Astrocyte (in vitro differentiated cells and primary cell): Measurements from ENCODE around the gene SMG7. TPM values are rescaled to one million over a fixed set of nuclear protein-coding genes. Genes with fewer than 3 reads are reported as not detected.

ENCODE experiments used
- DNase-seq: peaks from one replicate; pipeline ENCODE4 v3.0.0-alpha.2; 2010; ENCODE audit warnings: low read depth
- FAIRE-seq: peaks from 2 replicates; lab custom pipeline; 2011; peaks lifted over from hg19 to GRCh38; lab: Jason Lieb, UNC
- H2AFZ ChIP-seq: 2 replicates; pipeline ENCODE4 v1.6.0; 2012; ENCODE audit warnings: low read depth, low read length, inconsistent platforms
- H3K27ac ChIP-seq: 2 replicates; pipeline ENCODE4 v1.5.1; 2011; ENCODE audit warnings: low read depth, low read length, inconsistent platforms
- H3K27me3 ChIP-seq: 2 replicates; pipeline ENCODE4 v1.6.0; 2011; ENCODE audit warnings: low read length, inconsistent platforms; ENCODE audit not compliant: insufficient read depth
- H3K36me3 ChIP-seq: 2 replicates; pipeline ENCODE4 v1.5.1; 2011; ENCODE audit warnings: low read length, inconsistent platforms; ENCODE audit not compliant: insufficient read depth
- H3K4me1 ChIP-seq: 2 replicates; pipeline ENCODE4 v1.5.1; 2011; ENCODE audit warnings: low read length, inconsistent platforms; ENCODE audit not compliant: insufficient read depth
- H3K4me2 ChIP-seq: 2 replicates; pipeline ENCODE4 v1.6.0; 2012; ENCODE audit warnings: low read length, inconsistent platforms
- H3K4me3 ChIP-seq: 2 replicates; pipeline ENCODE4 v1.5.1; 2011; ENCODE audit warnings: low read depth, mild to moderate bottlenecking, low read length, inconsistent platforms; ENCODE audit not compliant: insufficient read depth
- H3K79me2 ChIP-seq: 2 replicates; pipeline ENCODE4 v1.6.0; 2012; ENCODE audit warnings: mild to moderate bottlenecking, low read length, inconsistent platforms; ENCODE audit not compliant: insufficient read depth
- H3K9ac ChIP-seq: 2 replicates; pipeline ENCODE4 v1.6.0; 2012; ENCODE audit warnings: mild to moderate bottlenecking, low read length, inconsistent platforms
- H3K9me3 ChIP-seq: 2 replicates; pipeline ENCODE4 v1.5.1; 2012; ENCODE audit warnings: low read depth, mild to moderate bottlenecking, low read length, inconsistent platforms; ENCODE audit not compliant: insufficient read depth
- H4K20me1 ChIP-seq: 2 replicates; pipeline ENCODE4 v1.6.0; 2012; ENCODE audit warnings: low read length, inconsistent platforms; ENCODE audit not compliant: insufficient read depth
- H3K27ac Mint-ChIP-seq: one replicate; pipeline ENCODE4 v1.8.0; 2021; ENCODE audit warnings: mild to moderate bottlenecking, mixed read lengths; ENCODE audit not compliant: unreplicated experiment
- H3K27me3 Mint-ChIP-seq: one replicate; pipeline ENCODE4 v1.8.0; 2021; ENCODE audit warnings: low read depth, mixed read lengths; ENCODE audit not compliant: unreplicated experiment
- H3K36me3 Mint-ChIP-seq: one replicate; pipeline ENCODE4 v1.8.0; 2021; ENCODE audit warnings: low read depth, mixed read lengths; ENCODE audit not compliant: unreplicated experiment
- H3K4me1 Mint-ChIP-seq: one replicate; pipeline ENCODE4 v1.8.0; 2021; ENCODE audit warnings: low read depth, mixed read lengths; ENCODE audit not compliant: unreplicated experiment
- H3K4me3 Mint-ChIP-seq: one replicate; pipeline ENCODE4 v1.8.0; 2021; ENCODE audit warnings: mild to moderate bottlenecking, moderate library complexity, mixed read lengths; ENCODE audit not compliant: unreplicated experiment
- H3K9me3 Mint-ChIP-seq: one replicate; pipeline ENCODE4 v1.8.0; 2021; ENCODE audit warnings: mild to moderate bottlenecking, mixed read lengths; ENCODE audit not compliant: unreplicated experiment
- CTCF ChIP-seq: IDR thresholded peaks from 2 replicates; pipeline ENCODE4 v1.5.1; 2011; ENCODE audit warnings: low read depth, mild to moderate bottlenecking, inconsistent platforms, low read length, moderate library complexity; ENCODE audit not compliant: insufficient read depth
- EZH2 ChIP-seq: IDR thresholded peaks from 2 replicates; pipeline ENCODE4 v1.6.1; 2012; ENCODE audit warnings: mild to moderate bottlenecking, low read length, inconsistent platforms; ENCODE audit not compliant: insufficient read depth
- total RNA-seq: library from RNA; stranded (reverse); gene quantifications from 2 replicates; pipeline ENCODE4 v1.2.1, GENCODE V29; 2021

The SMG7 gene
- total RNA-seq, 1 donor from 2014 or later = 59.8 TPM

- DNase-seq (no peak), FAIRE-seq (no peak)
- no peaks in the 10 kb centered on the region for H3K9me3 Mint-ChIP-seq
- no peak for TF ChIP-seq EZH2
- peak; percentile 13 for TF ChIP-seq CTCF
- H3K4me3 ChIP-seq = no peak overlapping the region
- H3K36me3 Mint-ChIP-seq = no peaks in the 10 kb centered on the region
- H3K4me1 Mint-ChIP-seq = no peaks in the 10 kb centered on the region
- no peak overlapping the region for H2AFZ ChIP-seq
- H3K4me3 Mint-ChIP-seq = no peak overlapping the region
- no peak overlapping the region for H3K27ac ChIP-seq
- no peaks in the 10 kb centered on the region for H4K20me1 ChIP-seq
- peaks cover 19% of the 10 kb centered on the region for H3K27me3 Mint-ChIP-seq
- H3K36me3 ChIP-seq = no peaks in the 10 kb centered on the region
- H3K9ac ChIP-seq = no peak overlapping the region
- no peaks in the 10 kb centered on the region for H3K27me3 ChIP-seq
- H3K4me1 ChIP-seq = no peaks in the 10 kb centered on the region
- no peak overlapping the region for H3K4me2 ChIP-seq
- H3K27ac Mint-ChIP-seq = no peak overlapping the region
- H3K9me3 ChIP-seq = no peaks in the 10 kb centered on the region
- H3K79me2 ChIP-seq = no peaks in the 10 kb centered on the region
These were observed 108.0 kb downstream of the SMG7 start for GRCh38 chr1:183580281-183580682.

GRCh38 chr1:183582021-183582713 is 109.9 kb downstream of the SMG7 start:
- Histone ChIP-seq H3K4me1 (no peaks in the 10 kb centered on the region), H3K36me3 (no peaks in the 10 kb centered on the region), H3K9me3 (no peaks in the 10 kb centered on the region), H3K9ac (no peak overlapping the region), H3K27me3 (no peaks in the 10 kb centered on the region), H2AFZ (no peak overlapping the region), H3K27ac (no peak overlapping the region), H3K4me3 (no peak overlapping the region), H3K4me2 (no peak overlapping the region), H3K79me2 (no peaks in the 10 kb centered on the region), H4K20me1 (no peaks in the 10 kb centered on the region)
- H3K27me3 Mint-ChIP-seq = peaks cover 6% of the 10 kb centered on the region
- DNase-seq (no peak), FAIRE-seq (no peak)
- H3K4me3 Mint-ChIP-seq = no peak overlapping the region
- no peaks in the 10 kb centered on the region for H3K36me3 Mint-ChIP-seq
- H3K27ac Mint-ChIP-seq = no peak overlapping the region
- no peaks in the 10 kb centered on the region for H3K9me3 Mint-ChIP-seq
- no peak for TF ChIP-seq CTCF
- no peak for TF ChIP-seq EZH2
- no peaks in the 10 kb centered on the region for H3K4me1 Mint-ChIP-seq

- no peak overlapping the region for H3K9ac ChIP-seq
- Mint-ChIP-seq H3K9me3 (no peaks in the 10 kb centered on the region), H3K27ac (no peak overlapping the region), H3K36me3 (no peaks in the 10 kb centered on the region), H3K4me3 (no peak overlapping the region), H3K27me3 (peaks cover 4% of the 10 kb centered on the region), H3K4me1 (no peaks in the 10 kb centered on the region)
- H3K4me1 ChIP-seq = no peaks in the 10 kb centered on the region
- no peaks in the 10 kb centered on the region for H3K79me2 ChIP-seq
- H3K4me3 ChIP-seq = no peak overlapping the region
- H3K27me3 ChIP-seq = no peaks in the 10 kb centered on the region
- TF ChIP-seq CTCF = no peak
- no peak for TF ChIP-seq EZH2
- FAIRE-seq (no peak), DNase-seq (no peak)
- H3K36me3 ChIP-seq = no peaks in the 10 kb centered on the region
- no peaks in the 10 kb centered on the region for H3K9me3 ChIP-seq
- H2AFZ ChIP-seq = no peak overlapping the region
- H4K20me1 ChIP-seq = no peaks in the 10 kb centered on the region
- no peak overlapping the region for H3K27ac ChIP-seq
- no peak overlapping the region for H3K4me2 ChIP-seq
These were observed 111.2 kb downstream of the SMG7 start for GRCh38 chr1:183583466-183583865.
